SW 1271 (cell line): ENCODE results near the gene LRRC55.

Experiments used
- DNase-seq, 2 experiments: peaks; one replicate each; lab custom pipeline; 2025; lab: John Stamatoyannopoulos, UW

LRRC55 gene

GRCh38 chr11:57203359-57203758 is 21.6 kb downstream of the LRRC55 start:
- DNase-seq = no peak

GRCh38 chr11:57203882-57204480 is 22.2 kb downstream of the LRRC55 start:
- no peak for DNase-seq

DNA sequence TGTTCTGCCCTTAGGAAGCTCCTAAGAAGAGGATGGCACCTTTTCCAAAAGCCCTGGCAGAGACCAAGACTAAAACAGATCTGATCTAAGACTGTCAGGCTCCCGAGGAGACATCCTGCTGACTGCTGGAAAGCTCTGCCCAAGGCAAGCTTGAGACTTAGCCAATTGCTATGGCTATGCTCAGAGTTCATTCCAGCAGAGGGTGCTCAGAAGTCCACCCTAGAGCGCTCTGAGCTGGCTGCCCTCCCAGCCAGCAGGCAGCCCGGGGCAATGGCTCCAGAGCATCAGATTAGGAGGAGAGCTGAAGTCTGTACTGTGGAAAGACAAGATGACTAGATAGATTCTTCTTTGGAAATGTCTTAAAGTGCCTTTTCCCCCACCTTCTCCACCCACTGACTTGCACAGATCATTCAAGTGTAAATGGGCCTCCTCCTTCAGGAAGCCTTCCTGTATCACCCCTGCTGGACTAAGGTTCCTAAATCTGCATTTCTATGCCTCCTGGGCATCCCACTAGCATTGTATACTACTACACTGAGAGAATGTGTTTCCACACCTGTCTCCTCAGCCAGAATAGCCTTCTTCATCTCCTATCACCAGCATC is 23.4 kb downstream of the LRRC55 start:
- no peak for DNase-seq

DNA sequence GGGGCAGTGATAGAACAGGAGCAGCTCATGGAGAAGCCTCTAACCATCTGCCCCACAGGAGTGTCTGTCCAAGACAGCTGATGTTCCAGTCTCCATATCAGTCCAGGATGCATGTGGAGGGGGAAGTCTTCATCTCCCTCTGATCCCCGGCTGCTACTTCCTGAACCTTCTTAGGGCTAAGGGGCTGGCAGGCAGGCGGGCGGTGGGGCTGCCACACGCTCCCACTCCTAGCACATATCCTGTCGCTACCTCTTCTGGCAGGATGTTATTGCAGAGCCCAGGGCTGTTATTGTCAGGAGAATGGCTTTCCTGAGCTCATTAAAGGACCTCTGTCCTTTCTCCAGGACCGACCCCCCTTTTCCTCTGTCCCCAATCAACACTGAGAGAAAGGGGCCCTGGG is 25.4 kb downstream of the LRRC55 start:
- no peak for DNase-seq

DNA sequence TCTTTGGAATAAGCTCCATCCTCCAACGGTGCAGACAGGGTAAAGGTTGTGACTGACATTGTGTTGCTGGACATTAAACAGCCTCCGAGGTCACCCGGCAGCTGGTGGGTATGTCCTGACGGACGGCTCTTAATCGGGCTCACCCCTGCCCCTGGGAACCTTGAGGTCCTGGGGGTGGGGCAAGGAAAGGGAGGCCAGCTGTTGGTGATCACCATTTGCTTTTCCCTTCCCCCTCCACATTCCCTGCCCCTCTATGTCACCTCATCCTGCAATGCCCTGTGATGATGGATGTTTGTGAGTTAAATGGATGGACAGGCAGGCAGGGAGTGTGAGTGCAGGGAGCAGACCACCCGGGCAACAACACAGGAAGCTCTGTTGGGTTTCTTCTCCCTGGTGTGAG is 29.0 kb downstream of the LRRC55 start:
- no peak for DNase-seq

- no peak for DNase-seq
Observed at GRCh38 chr11:57213342-57214097, 31.8 kb downstream of the LRRC55 start.

GRCh38 chr11:57214098-57214417 is 32.3 kb downstream of the LRRC55 start:
- DNase-seq = no peak

DNA sequence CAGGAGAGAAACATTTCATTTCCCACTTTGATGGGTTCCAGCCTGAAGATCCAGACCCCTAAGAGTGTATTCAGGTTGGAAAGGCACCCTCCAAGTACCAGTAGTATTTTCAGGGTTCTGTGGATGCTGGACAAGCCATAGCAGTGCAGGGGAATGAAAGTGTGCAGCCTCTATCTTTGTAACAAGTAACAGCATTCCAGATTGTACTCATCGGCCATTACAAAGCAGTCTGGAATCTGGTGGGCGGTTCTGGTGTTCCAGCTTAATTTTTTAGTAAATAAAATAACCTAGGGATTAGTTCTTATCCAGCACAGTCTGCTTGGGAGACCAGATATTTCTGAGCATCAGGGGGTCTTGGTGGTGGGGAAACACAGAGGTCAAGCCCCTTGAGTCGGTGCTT is 32.7 kb downstream of the LRRC55 start:
- DNase-seq = peak in 1 of 2 experiments; percentile 24

GRCh38 chr11:57216463-57216862 is 34.7 kb downstream of the LRRC55 start:
- DNase-seq = no peak

GRCh38 chr11:57217053-57217452 is 35.3 kb downstream of the LRRC55 start:
- DNase-seq = no peak

DNA sequence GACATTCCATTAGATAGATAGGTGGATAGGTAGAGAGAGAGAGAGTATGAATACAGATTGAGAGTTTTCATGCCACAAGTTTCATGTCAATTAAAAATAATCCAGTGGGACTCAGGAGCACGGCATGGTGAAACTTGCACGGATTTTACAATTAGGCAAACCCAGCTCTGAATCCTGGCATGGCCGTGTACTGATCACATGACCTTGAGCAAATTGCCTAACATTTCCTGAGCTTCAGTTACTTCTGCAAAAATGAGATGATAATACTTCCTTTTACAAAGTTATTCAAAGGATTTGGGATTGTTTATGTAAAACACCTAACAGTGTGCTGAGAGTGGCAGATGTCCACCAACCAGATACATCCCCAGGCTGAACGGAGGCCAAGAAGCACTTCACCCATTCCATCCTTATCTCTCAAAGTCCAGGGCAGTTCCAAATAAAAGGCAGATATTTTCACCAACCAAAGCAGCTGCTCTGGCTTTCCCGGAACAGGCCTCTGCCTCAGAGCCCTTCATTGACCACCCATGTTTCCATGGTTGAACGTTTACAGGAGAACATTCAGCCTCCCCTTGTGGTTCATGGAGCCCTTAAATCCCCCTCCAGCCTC is 37.4 kb downstream of the LRRC55 start:
- DNase-seq = no peak

GRCh38 chr11:57222239-57222638 is 40.5 kb downstream of the LRRC55 start:
- no peak for DNase-seq

DNA sequence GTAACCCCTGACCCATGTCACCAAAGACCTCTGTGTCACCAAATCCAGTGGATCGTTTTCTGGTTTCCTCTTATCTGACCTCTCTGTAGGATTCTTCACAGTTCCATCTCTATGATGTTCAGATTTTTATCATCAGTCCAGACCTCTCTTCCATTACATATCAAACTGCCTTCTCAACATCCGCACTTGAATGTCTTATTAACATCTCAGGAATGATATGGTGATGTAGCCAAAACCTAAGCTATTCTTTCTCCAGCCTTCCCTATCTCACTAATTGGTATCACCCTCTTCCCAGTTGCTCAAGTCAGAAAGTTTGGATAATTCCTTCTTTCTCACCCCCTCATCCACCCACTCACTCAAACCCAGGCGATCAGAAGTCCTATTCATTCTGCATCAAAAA is 41.8 kb downstream of the LRRC55 start:
- no peak for DNase-seq

DNA sequence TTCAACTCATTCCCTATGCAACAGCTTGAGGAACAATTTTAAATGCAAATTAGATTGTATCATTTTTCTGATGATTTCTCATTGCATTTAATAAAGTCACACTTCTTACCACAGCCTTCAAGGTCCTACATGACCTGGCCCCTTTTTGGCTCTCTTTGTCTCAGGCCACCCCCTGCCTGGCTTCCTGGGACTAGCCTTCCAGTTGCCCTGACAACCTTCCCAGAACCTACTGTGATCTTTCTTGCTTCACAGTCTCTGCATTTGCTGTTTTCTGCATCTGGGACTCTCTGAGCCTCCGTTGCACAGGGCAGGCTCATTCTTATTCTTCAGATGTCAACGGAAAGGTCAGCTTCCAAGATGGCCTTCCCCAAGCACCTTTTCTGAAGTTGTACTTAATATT is 42.4 kb downstream of the LRRC55 start:
- DNase-seq = no peak

DNA sequence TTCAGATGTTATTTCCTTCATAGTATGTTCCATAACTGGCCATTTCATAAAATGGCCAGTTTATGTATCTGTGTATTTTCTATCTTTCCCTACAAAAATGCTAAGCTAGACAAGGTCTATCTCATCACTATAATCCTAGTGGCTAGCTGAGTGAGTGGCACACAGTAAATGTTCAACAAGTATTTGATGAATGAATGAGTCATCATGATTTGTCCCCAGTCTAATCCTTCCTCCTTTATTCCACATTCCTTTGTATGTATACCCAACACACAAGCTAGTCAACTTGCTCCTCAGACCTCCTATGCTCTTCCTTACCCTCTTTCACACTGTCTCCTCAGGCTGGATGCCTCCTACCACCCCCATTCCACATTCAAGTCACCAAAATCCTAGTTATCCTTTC is 42.8 kb downstream of the LRRC55 start:
- DNase-seq = peak in 1 of 2 experiments; percentile 6

- DNase-seq = no peak
Observed at GRCh38 chr11:57228600-57228999, 46.8 kb downstream of the LRRC55 start.

GRCh38 chr11:57230316-57230715 is 48.6 kb downstream of the LRRC55 start:
- no peak for DNase-seq

GRCh38 chr11:57230791-57231538 is 49.2 kb downstream of the LRRC55 start:
- no peak for DNase-seq

DNA sequence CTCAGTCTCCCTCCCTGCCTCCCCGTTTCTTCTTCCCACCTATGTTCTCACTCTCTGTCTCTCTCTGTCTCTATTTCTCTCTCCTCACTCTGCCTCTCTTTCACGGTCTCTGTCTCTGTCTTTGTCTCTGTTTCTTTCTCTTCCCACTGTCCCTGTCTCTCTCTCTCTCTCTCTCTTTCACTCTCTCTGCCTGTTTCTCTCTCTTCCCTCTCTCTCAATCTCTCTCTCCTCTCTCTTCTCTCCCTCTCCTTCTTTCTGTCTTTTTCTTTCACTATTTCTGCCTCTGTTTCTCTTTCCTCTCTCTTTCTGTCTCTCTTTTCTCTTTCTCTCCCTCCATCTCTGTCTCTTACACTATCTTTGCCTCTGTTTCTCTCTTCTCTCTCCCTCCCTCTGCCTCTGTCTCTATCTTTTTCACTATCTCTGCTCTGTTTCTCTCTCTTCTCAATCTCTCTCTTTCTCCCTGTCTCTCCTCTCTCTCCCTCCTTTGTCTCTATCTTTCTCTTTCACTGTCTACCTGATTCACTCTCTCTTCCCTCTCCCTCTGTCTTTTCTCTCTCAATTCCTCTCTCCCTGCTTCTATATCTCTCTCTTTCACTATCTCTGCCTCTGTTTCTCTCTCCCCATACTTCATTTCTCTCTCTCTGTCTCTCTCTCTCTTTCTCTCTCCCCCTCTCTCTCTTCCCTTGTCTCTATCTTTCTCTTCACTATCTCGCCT is 49.9 kb downstream of the LRRC55 start:
- no peak for DNase-seq

DNA sequence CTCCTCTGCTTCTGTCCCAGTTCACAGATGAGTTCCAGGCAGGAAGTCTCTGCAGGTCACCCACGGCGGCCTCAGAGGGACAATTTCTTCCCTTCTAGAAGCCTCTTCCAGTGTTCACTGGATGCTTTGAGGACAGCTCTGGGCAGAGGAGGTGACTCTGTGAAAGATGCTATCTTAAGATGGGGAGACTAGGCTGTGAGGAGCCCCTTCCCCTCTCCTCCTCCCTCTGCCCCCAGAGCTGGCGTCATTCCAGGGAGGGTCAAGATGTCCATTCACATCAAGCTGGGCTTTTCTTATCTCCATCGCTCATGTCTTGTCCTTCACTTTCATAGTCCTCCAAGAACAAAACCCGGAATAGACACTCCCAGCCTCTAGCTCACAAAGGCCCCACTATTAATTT is 51.9 kb downstream of the LRRC55 start:
- no peak for DNase-seq

DNA sequence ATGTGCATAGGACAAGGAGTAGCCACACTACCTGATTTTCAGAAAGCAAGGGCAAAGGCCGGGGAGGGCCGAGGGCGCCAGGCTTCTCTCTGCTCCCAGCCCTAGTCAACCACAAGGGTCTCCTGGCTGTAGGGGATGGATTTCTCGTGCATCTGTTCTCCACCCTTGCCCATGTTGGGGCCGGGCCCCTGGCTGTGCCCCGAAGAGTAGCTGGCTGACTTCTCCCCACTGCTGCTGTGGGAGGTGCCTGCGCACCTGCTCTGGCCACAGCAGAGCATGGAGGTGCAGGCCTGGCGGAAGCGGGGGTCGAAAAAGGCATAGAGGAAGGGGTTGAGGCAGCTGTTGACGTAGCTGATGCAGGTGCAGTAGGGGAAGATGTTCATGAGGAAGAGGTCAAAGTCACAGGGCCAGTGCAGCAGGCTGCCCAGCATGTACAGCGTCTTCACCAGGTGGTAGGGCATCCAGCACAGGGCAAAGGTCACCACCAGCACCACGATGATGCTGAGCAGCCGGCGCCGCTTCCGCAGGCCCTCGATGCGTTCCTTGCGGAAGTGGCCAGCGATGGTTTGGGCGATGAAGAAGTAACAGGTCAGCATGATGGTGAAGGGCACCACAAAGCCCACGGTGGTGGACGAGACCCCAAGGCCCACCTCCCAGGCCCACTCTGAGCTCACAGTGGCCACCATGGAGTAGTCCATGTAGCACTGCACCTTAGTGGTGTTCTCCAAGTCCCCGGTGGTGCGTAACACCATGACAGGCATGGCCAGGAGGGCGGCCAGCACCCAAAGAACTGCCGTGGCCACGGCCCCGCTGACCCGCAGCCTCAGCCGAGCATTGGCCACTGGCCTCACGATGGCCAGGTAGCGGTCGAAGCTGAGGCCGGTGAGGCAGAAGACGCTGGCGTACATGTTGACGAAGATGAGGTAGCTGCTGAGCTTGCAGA is 54.3 kb downstream of the LRRC55 start:
- no peak for DNase-seq
